ENCODE measurements around the gene TOP2B. TPM values are rescaled to one million over a fixed set of nuclear protein-coding genes. Genes with fewer than 3 reads are reported as not detected.

The TOP2B gene
- total RNA-seq, 1 experiment from 2014 or later, result 181 TPM

DNA sequence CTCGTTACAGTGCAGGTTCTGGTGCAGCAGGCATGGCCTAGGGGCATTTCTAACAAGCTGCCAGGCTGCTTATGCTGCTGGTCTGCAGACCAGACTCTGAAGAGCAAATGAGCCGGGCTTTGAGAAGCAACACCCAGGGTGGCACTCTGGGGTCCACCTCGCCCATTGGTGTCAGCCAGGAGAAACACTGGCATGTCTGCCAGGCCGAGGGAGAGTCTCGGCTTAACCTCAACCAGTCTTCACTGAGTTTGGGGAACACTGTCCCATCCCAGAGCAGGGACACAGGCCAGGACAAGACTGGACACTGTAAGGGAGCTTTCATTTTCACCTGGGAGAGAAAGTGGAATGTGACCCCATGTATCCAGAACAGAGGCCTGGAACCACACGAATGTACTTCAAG lies 93.4 kb downstream of the TOP2B start:
- H4K91ac ChIP-seq (ENCODE audit: insufficient read length, low read depth, low read length), result no peak overlapping the region
- no peaks in the 10 kb centered on the region for H4K20me1 ChIP-seq (ENCODE audit: control insufficient read depth, insufficient read depth, insufficient read length)
- WGBS (ENCODE audit: extremely low coverage, insufficient read length, low lambda C conversion rate), result no CpG with 5 or more reads among the region's 6 CpGs
- no peaks in the 10 kb centered on the region; the same call in 1 of the 2 replicates for H3K4me1 ChIP-seq (ENCODE audit: insufficient read depth, low read length)
- H2AK5ac ChIP-seq (ENCODE audit: insufficient read length, low read length), result no peak overlapping the region
- no peak overlapping the region for H2AFZ ChIP-seq (ENCODE audit: low read length)
- no peak overlapping the region for H3K23ac ChIP-seq (ENCODE audit: insufficient read length, low read depth, low read length)
- no peak overlapping the region for H4K5ac ChIP-seq (ENCODE audit: insufficient read length, low read depth, low read length)
- Mint-ChIP-seq H3K36me3 (ENCODE audit: insufficient read depth in 1 of 3, low read depth in 3 of 3) (no peaks in the 10 kb centered on the region), H3K4me1 (peaks cover 9 to 23% of the 10 kb centered on the region in 2 experiments), H3K4me3 (no peak overlapping the region), H3K27me3 (ENCODE audit: low read depth) (peaks cover 2% of the 10 kb centered on the region), H3K27ac (no peak overlapping the region), H3K9me3 (no peaks in the 10 kb centered on the region)
- no peak overlapping the region for H3T11ph ChIP-seq (ENCODE audit: low read length)
- H3K56ac ChIP-seq (ENCODE audit: insufficient read length, low read depth, low read length), result no peak overlapping the region
- no peak for DNase-seq
- H3K4ac ChIP-seq (ENCODE audit: low read depth, low read length), result no peak overlapping the region
- H2BK15ac ChIP-seq (ENCODE audit: low read depth, low read length), result no peak overlapping the region
- H3K9ac ChIP-seq (ENCODE audit: extremely low read depth, insufficient read length, low read length), result no peak overlapping the region
- TF ChIP-seq, protein P1, sequence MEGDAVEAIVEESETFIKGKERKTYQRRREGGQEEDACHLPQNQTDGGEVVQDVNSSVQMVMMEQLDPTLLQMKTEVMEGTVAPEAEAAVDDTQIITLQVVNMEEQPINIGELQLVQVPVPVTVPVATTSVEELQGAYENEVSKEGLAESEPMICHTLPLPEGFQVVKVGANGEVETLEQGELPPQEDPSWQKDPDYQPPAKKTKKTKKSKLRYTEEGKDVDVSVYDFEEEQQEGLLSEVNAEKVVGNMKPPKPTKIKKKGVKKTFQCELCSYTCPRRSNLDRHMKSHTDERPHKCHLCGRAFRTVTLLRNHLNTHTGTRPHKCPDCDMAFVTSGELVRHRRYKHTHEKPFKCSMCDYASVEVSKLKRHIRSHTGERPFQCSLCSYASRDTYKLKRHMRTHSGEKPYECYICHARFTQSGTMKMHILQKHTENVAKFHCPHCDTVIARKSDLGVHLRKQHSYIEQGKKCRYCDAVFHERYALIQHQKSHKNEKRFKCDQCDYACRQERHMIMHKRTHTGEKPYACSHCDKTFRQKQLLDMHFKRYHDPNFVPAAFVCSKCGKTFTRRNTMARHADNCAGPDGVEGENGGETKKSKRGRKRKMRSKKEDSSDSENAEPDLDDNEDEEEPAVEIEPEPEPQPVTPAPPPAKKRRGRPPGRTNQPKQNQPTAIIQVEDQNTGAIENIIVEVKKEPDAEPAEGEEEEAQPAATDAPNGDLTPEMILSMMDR (conservative IDR thresholded peaks at IDR 0.05), result no peak
- H2BK120ac ChIP-seq (ENCODE audit: low read depth, low read length, poor library complexity, severe bottlenecking), result no peak overlapping the region
- H3K23me2 ChIP-seq (ENCODE audit: insufficient read length, low read depth, low read length, poor library complexity, severe bottlenecking), result no peaks in the 10 kb centered on the region
- H2BK5ac ChIP-seq (ENCODE audit: insufficient read length, low read length), result no peak overlapping the region
- H2BK12ac ChIP-seq (ENCODE audit: insufficient read length, low read depth, low read length), result no peak overlapping the region
- no peaks in the 10 kb centered on the region for H3K27me3 ChIP-seq (ENCODE audit: insufficient read depth, low read length)
- no peak overlapping the region for H3K14ac ChIP-seq (ENCODE audit: insufficient read depth, low read length)
- H2BK20ac ChIP-seq (ENCODE audit: low read depth, low read length, poor library complexity, severe bottlenecking), result no peak overlapping the region
- H3K18ac ChIP-seq (ENCODE audit: insufficient read length, low read depth, low read length), result no peak overlapping the region
- H3K9me3 ChIP-seq (ENCODE audit: control insufficient read depth, low read depth, low read length), result no peaks in the 10 kb centered on the region
- H3K79me2 ChIP-seq (ENCODE audit: insufficient read depth, low read length), result no peaks in the 10 kb centered on the region
- no peaks in the 10 kb centered on the region for H3K79me1 ChIP-seq (ENCODE audit: insufficient read depth, low read depth, low read length, poor library complexity, severe bottlenecking)
- H3K27ac ChIP-seq (ENCODE audit: insufficient read length, low read depth, low read length), result no peak overlapping the region
- no peak overlapping the region for H4K8ac ChIP-seq (replicated peaks; ENCODE audit: insufficient read length, low read depth, low read length)
- H3K4me2 ChIP-seq (ENCODE audit: insufficient read depth, insufficient read length, low read length), result no peak overlapping the region
